GM18861 (cell line): ENCODE data around the gene DEDD2.

ENCODE experiments used
- ATAC-seq: cut with Tn5 transposase; IDR thresholded peaks from one replicate; pipeline ENCODE4 v1.9.1; 2021; ENCODE audit not compliant: unreplicated experiment

Gene DEDD2

GRCh38 chr19:42200116-42200715 is 17.3 kb downstream of the DEDD2 start:
- no peak for ATAC-seq

GRCh38 chr19:42199440-42200115 is 17.9 kb downstream of the DEDD2 start:
- ATAC-seq: no peak

- ATAC-seq: no peak
These were observed 18.6 kb downstream of the DEDD2 start for GRCh38 chr19:42198676-42199439.

GRCh38 chr19:42197375-42197817 is 20.1 kb downstream of the DEDD2 start:
- no peak for ATAC-seq

- no peak for ATAC-seq
These were observed 21.2 kb downstream of the DEDD2 start for GRCh38 chr19:42196011-42197001.

- ATAC-seq: no peak
These were observed 23.8 kb downstream of the DEDD2 start for GRCh38 chr19:42193706-42194105.

- ATAC-seq: no peak
These were observed 24.2 kb downstream of the DEDD2 start for GRCh38 chr19:42193294-42193693.

GRCh38 chr19:42191855-42192254 is 25.6 kb downstream of the DEDD2 start:
- no peak for ATAC-seq

GRCh38 chr19:42191330-42191729 is 26.1 kb downstream of the DEDD2 start:
- no peak for ATAC-seq

GRCh38 chr19:42189133-42189532 is 28.3 kb downstream of the DEDD2 start:
- ATAC-seq: no peak

GRCh38 chr19:42188665-42189064 is 28.8 kb downstream of the DEDD2 start:
- ATAC-seq: no peak

- no peak for ATAC-seq
These were observed 32.2 kb downstream of the DEDD2 start for GRCh38 chr19:42185277-42185676.

- no peak for ATAC-seq
These were observed 33.0 kb downstream of the DEDD2 start for GRCh38 chr19:42184401-42184861.

GRCh38 chr19:42178791-42179674 is 38.4 kb downstream of the DEDD2 start:
- ATAC-seq: no peak

GRCh38 chr19:42177686-42178019 is 39.8 kb downstream of the DEDD2 start:
- no peak for ATAC-seq

GRCh38 chr19:42176990-42177685 is 40.3 kb downstream of the DEDD2 start:
- no peak for ATAC-seq

GRCh38 chr19:42176649-42176989 is 40.9 kb downstream of the DEDD2 start:
- no peak for ATAC-seq

GRCh38 chr19:42175952-42176648 is 41.4 kb downstream of the DEDD2 start:
- ATAC-seq: no peak
